SK-N-MC (cell line): ENCODE data around the gene SLN.

Experiments used
- EZH2 ChIP-seq: fragments of 200-600 bp; sonication (generic); IDR thresholded peaks from one replicate; pipeline ENCODE4 v1.6.1; 2017; ENCODE audit warnings: antibody characterized with exemption
- POLR2AphosphoS5 ChIP-seq: IDR thresholded peaks from 2 replicates; pipeline ENCODE4 v1.6.1; 2012; ENCODE audit warnings: mild to moderate bottlenecking, low read depth, low read length, borderline replicate concordance

GRCh38 chr11:107747622-107748021 is 35.8 kb upstream of the SLN start:
- no peak for TF ChIP-seq POLR2AphosphoS5
- no peak for TF ChIP-seq EZH2
